Lower leg skin (tissue), 3 donors: Measurements from ENCODE around the gene UNC13C.

Source experiments
- POLR2A ChIP-seq, 2 donors: fragments of 450-650 bp; IDR thresholded peaks; one replicate each; pipeline ENCODE4 v1.6.1; 2016 to 2017; ENCODE audit warnings: antibody characterized with exemption in 2 of 2, mild to moderate bottlenecking in 1 of 2, moderate library complexity in 1 of 2
- TF ChIP-seq, protein P1 (sequence below), 3 donors: fragments of 450-650 bp; IDR thresholded peaks; one replicate each; pipeline ENCODE4 v1.5.1; 2016; ENCODE audit warnings: antibody characterized with exemption in 3 of 3, mild to moderate bottlenecking in 3 of 3, moderate library complexity in 2 of 3

DNA sequence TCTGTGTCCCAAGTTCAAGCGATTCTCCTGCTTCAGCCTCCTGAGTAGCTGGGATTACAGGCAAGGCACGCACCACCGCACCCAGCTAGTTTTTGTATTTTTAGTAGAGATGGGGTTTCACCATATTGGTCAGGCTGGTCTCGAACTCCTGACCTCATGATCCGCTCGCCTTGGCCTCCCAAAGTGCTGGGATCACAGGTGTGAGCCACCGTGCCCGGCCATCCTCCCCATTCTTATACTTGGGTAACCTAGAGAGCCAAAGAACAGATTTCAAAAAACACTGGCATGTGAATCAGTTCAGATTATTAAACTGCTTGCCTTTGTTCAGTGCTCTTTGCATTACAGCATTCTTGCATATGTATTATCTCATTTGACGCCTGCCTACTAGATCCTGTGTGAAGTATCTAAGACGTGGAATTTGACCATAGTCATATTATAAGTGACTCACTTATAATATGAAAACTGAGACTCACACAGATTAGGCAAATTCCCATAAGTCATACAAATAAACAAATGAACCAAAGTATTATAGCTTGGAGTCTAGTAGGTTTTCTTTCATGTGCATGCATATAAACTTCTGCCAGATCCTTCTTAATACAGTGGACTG is 123.5 kb downstream of the UNC13C start:
- TF ChIP-seq, protein P1, sequence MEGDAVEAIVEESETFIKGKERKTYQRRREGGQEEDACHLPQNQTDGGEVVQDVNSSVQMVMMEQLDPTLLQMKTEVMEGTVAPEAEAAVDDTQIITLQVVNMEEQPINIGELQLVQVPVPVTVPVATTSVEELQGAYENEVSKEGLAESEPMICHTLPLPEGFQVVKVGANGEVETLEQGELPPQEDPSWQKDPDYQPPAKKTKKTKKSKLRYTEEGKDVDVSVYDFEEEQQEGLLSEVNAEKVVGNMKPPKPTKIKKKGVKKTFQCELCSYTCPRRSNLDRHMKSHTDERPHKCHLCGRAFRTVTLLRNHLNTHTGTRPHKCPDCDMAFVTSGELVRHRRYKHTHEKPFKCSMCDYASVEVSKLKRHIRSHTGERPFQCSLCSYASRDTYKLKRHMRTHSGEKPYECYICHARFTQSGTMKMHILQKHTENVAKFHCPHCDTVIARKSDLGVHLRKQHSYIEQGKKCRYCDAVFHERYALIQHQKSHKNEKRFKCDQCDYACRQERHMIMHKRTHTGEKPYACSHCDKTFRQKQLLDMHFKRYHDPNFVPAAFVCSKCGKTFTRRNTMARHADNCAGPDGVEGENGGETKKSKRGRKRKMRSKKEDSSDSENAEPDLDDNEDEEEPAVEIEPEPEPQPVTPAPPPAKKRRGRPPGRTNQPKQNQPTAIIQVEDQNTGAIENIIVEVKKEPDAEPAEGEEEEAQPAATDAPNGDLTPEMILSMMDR (IDR thresholded peaks at IDR 0.05): no peak
- no peak for TF ChIP-seq POLR2A (IDR thresholded peaks at IDR 0.05)
